ENCODE data around the gene ZNF878. TPM values are rescaled to one million over a fixed set of nuclear protein-coding genes. Genes with fewer than 3 reads are reported as not detected.

Gene ZNF878
- total RNA-seq, 2 donors from 2014 or later = 0.20 to 0.26 TPM

- Histone ChIP-seq H3K9me3 (peaks cover 16 to 39% of the 10 kb centered on the region in 2 donors), H3K27me3 (no peaks in the 10 kb centered on the region), H3K27ac (no peak overlapping the region), H3K36me3 (no peaks in the 10 kb centered on the region), H3K4me1 (no peaks in the 10 kb centered on the region), H3K4me3 (no peak overlapping the region)
- no peak for TF ChIP-seq CTCF (IDR thresholded peaks at IDR 0.05)
- no peak for DNase-seq (ENCODE audit: low spot score)
Observed at GRCh38 chr19:12043752-12044422, 8.9 kb downstream of the ZNF878 start.

- H3K9me3 ChIP-seq = peaks cover 16 to 39% of the 10 kb centered on the region in 2 donors
- no peak overlapping the region for H3K4me3 ChIP-seq
- H3K4me1 ChIP-seq = no peaks in the 10 kb centered on the region
- H3K27me3 ChIP-seq = no peaks in the 10 kb centered on the region
- H3K36me3 ChIP-seq = no peaks in the 10 kb centered on the region
- TF ChIP-seq CTCF (IDR thresholded peaks at IDR 0.05) = no peak
- no peak overlapping the region for H3K27ac ChIP-seq
- DNase-seq (ENCODE audit: low spot score) = no peak
Observed at GRCh38 chr19:12042893-12043292, 9.9 kb downstream of the ZNF878 start.

GRCh38 chr19:12035220-12036172 is 17.3 kb downstream of the ZNF878 start, which contains the start of gene ZNF433:
TSS of gene ZNF433 (minus strand) at chr19:12035679. CDS start at chr19:12035539, 140 bp downstream.
- Histone ChIP-seq H3K36me3 (no peaks in the 10 kb centered on the region), H3K9me3 (no peaks in the 10 kb centered on the region), H3K27ac (peak within 1 kb of the TSS; percentile 81 to 91), H3K4me1 (peaks cover 0 to 16% of the 10 kb centered on the region in 2 donors), H3K4me3 (peak within 1 kb of the TSS; percentile 84 to 91), H3K27me3 (no peaks in the 10 kb centered on the region)
- peak; percentile 95 for DNase-seq (ENCODE audit: low spot score)
- no peak for TF ChIP-seq CTCF (IDR thresholded peaks at IDR 0.05)

- no peaks in the 10 kb centered on the region for H3K27me3 ChIP-seq
- no peak for DNase-seq (ENCODE audit: low spot score)
- H3K27ac ChIP-seq = peak overlapping the region; percentile 81 to 91
- H3K9me3 ChIP-seq = no peaks in the 10 kb centered on the region
- peak overlapping the region; percentile 84 to 91 for H3K4me3 ChIP-seq
- H3K36me3 ChIP-seq = no peaks in the 10 kb centered on the region
- H3K4me1 ChIP-seq = peaks cover 0 to 16% of the 10 kb centered on the region in 2 donors
- no peak for TF ChIP-seq CTCF (IDR thresholded peaks at IDR 0.05)
Observed at GRCh38 chr19:12034620-12035019, 18.1 kb downstream of the ZNF878 start.

GRCh38 chr19:12034198-12034597 is 18.6 kb downstream of the ZNF878 start:
- peaks cover 0 to 16% of the 10 kb centered on the region in 2 donors for H3K4me1 ChIP-seq
- DNase-seq (ENCODE audit: low spot score) = no peak
- no peaks in the 10 kb centered on the region for H3K9me3 ChIP-seq
- TF ChIP-seq CTCF (IDR thresholded peaks at IDR 0.05) = no peak
- H3K36me3 ChIP-seq = no peaks in the 10 kb centered on the region
- no peak overlapping the region for H3K4me3 ChIP-seq
- peak overlapping the region in 1 of 2 donors; percentile 91 for H3K27ac ChIP-seq
- no peaks in the 10 kb centered on the region for H3K27me3 ChIP-seq
